HepG2 (cell line): ENCODE measurements around the gene GNG7. TPM values are rescaled to one million over a fixed set of nuclear protein-coding genes. Genes with fewer than 3 reads are reported as not detected.
A peak's percentile ranks its signal among the peaks of the same experiment; 100 is the strongest.

Experiments
- AKAP8 ChIP-seq: sonication (generic); formaldehyde crosslinking; IDR thresholded peaks from 2 replicates; pipeline ENCODE4 v1.5.1; 2020; ENCODE audit warnings: mild to moderate bottlenecking, missing genetic modification reagents
- ATF6 ChIP-seq: sonication (generic); formaldehyde crosslinking; conservative IDR thresholded peaks from 2 replicates; pipeline ENCODE4 v1.4.0; 2020; ENCODE audit warnings: missing genetic modification reagents
- DNMT3B ChIP-seq: conservative IDR thresholded peaks from 2 replicates; pipeline ENCODE4 v1.6.1; 2016; ENCODE audit warnings: missing biosample characterization, control low read depth
- ESRRA ChIP-seq: sonication (generic); formaldehyde crosslinking; IDR thresholded peaks from 2 replicates; pipeline ENCODE4 v1.5.1; 2020; ENCODE audit warnings: mild to moderate bottlenecking, low read depth, missing genetic modification reagents
- FOXO4 ChIP-seq: sonication (generic); formaldehyde crosslinking; conservative IDR thresholded peaks from 2 replicates; pipeline ENCODE4 v1.8.1; 2023; ENCODE audit warnings: missing genetic modification reagents
- HHEX ChIP-seq: IDR thresholded peaks from 2 replicates; pipeline ENCODE4 v1.6.1; 2016; ENCODE audit warnings: control low read depth
- HINFP ChIP-seq: sonication (generic); formaldehyde crosslinking; IDR thresholded peaks from 2 replicates; pipeline ENCODE4 v1.4.0; 2020; ENCODE audit warnings: low read depth, mild to moderate bottlenecking, missing genetic modification reagents
- HIVEP1 ChIP-seq: sonication (generic); formaldehyde crosslinking; IDR thresholded peaks from 2 replicates; pipeline ENCODE4 v1.4.0; 2020; ENCODE audit warnings: mild to moderate bottlenecking, missing genetic modification reagents
- HOXD1 ChIP-seq: sonication (generic); formaldehyde crosslinking; IDR thresholded peaks from 2 replicates; pipeline ENCODE4 v1.5.0; 2020; ENCODE audit warnings: missing genetic modification reagents
- JUN ChIP-seq: sonication (generic); formaldehyde crosslinking; IDR thresholded peaks from 2 replicates; pipeline ENCODE4 v1.4.0; 2020; ENCODE audit warnings: mild to moderate bottlenecking, missing genetic modification reagents
- MAFK ChIP-seq, 2 experiments: IDR thresholded peaks in 1 of 2; conservative IDR thresholded peaks in 1 of 2; 2 replicates each; pipeline ENCODE4 v1.6.1; 2011; ENCODE audit warnings: improper control_type of control experiment in 2 of 2, low read length in 2 of 2
- MAZ ChIP-seq, 2 experiments: sonication (generic) in 1 of 2; formaldehyde crosslinking in 1 of 2; IDR thresholded peaks; 2 replicates each; pipeline versions ENCODE4 v1.5.0 to v1.6.1; 2012 to 2020; ENCODE audit warnings: low read depth in 2 of 2, mild to moderate bottlenecking in 2 of 2, borderline replicate concordance in 1 of 2, improper control_type of control experiment in 1 of 2, low read length in 1 of 2, missing genetic modification reagents in 1 of 2, moderate library complexity in 1 of 2
- MIER3 ChIP-seq: IDR thresholded peaks from 2 replicates; pipeline ENCODE4 v1.6.1; 2016; ENCODE audit warnings: missing compliant biosample characterization, borderline replicate concordance
- SIX4 ChIP-seq: sonication (generic); formaldehyde crosslinking; IDR thresholded peaks from 2 replicates; pipeline ENCODE4 v1.4.0; 2020; ENCODE audit warnings: missing genetic modification reagents
- SNAI1 ChIP-seq: sonication (generic); formaldehyde crosslinking; IDR thresholded peaks from 2 replicates; pipeline ENCODE4 v1.5.0; 2020; ENCODE audit warnings: mild to moderate bottlenecking, missing genetic modification reagents, borderline replicate concordance
- SOX13 ChIP-seq, 3 experiments: fragments of 450-650 bp in 1 of 3; sonication (generic) in 1 of 3; formaldehyde crosslinking in 1 of 3; IDR thresholded peaks in 2 of 3; conservative IDR thresholded peaks in 1 of 3; 2 replicates each; pipeline versions ENCODE4 v1.5.0 to v1.6.1; 2016 to 2020; ENCODE audit warnings: antibody characterized with exemption in 1 of 3, mild to moderate bottlenecking in 1 of 3, missing compliant biosample characterization in 1 of 3, missing genetic modification reagents in 1 of 3, moderate library complexity in 1 of 3
- SP5 ChIP-seq: IDR thresholded peaks from 2 replicates; pipeline ENCODE4 v1.6.1; 2016; ENCODE audit warnings: low read depth, borderline replicate concordance
- ZFP36L1 ChIP-seq: sonication (generic); formaldehyde crosslinking; IDR thresholded peaks from 2 replicates; pipeline ENCODE4 v1.8.0; 2022; ENCODE audit warnings: mild to moderate bottlenecking, missing genetic modification reagents, moderate library complexity
- ZFP82 ChIP-seq: sonication (generic); formaldehyde crosslinking; IDR thresholded peaks from 2 replicates; pipeline ENCODE4 v1.5.1; 2020; ENCODE audit warnings: mild to moderate bottlenecking, missing genetic modification reagents, borderline replicate concordance
- ZNF235 ChIP-seq: sonication (generic); formaldehyde crosslinking; IDR thresholded peaks from 2 replicates; pipeline ENCODE4 v1.8.1; 2023; ENCODE audit warnings: mild to moderate bottlenecking, missing genetic modification reagents, borderline replicate concordance
- ZNF264 ChIP-seq: sonication (generic); formaldehyde crosslinking; IDR thresholded peaks from 2 replicates; pipeline ENCODE4 v1.4.0; 2020; ENCODE audit warnings: missing genetic modification reagents
- ZNF367 ChIP-seq: sonication (generic); formaldehyde crosslinking; IDR thresholded peaks from 2 replicates; pipeline ENCODE4 v1.4.0; 2020; ENCODE audit warnings: missing genetic modification reagents, borderline replicate concordance
- ZNF547 ChIP-seq: sonication (generic); formaldehyde crosslinking; IDR thresholded peaks from 2 replicates; pipeline ENCODE4 v1.5.1; 2020; ENCODE audit warnings: mild to moderate bottlenecking, missing genetic modification reagents
- ZNF550 ChIP-seq: sonication (generic); formaldehyde crosslinking; IDR thresholded peaks from 2 replicates; pipeline ENCODE4 v1.4.0; 2020; ENCODE audit warnings: mild to moderate bottlenecking, missing genetic modification reagents, borderline replicate concordance
- ZSCAN5A ChIP-seq: sonication (generic); formaldehyde crosslinking; IDR thresholded peaks from 2 replicates; pipeline ENCODE4 v1.8.0; 2022; ENCODE audit warnings: mild to moderate bottlenecking, missing genetic modification reagents, borderline replicate concordance
- polyA plus RNA-seq, 8 experiments: library from polyadenylated mRNA; depleted of rRNA in 3 of 8; stranded (reverse) in 7 of 8; unstranded in 1 of 8; fragments of >200 nt; fragmentation: Illumina TruSeq in 4 of 8; extraction: Trizol in 4 of 8; gene quantifications; 2 replicates each; pipeline versions ENCODE4 v1.2.1 to v1.2.3, GENCODE V29; 2011 to 2016; ENCODE audit warnings: low read depth in 4 of 8, missing spikeins in 1 of 8, mixed read lengths in 1 of 8; ENCODE audit not compliant: insufficient read depth in 1 of 8
- total RNA-seq, 5 experiments: library from RNA; depleted of rRNA; stranded (reverse); fragments of >200 nt; fragmentation: Illumina TruSeq; extraction: Trizol; gene quantifications; 2 replicates each; pipeline ENCODE4 v1.2.3, GENCODE V29; 2016; ENCODE audit warnings: low read depth in 1 of 5

GNG7 gene
- total and polyA plus RNA-seq, 2 of the 13 experiments (the other 11 are each of a cell fraction or from before 2014, with no cell fraction given), result 1.4 to 3.3 TPM

- TF ChIP-seq ATF6 (CRISPR knock-in tag) (no peak), ESRRA (CRISPR knock-in tag) (no peak), AKAP8 (no peak), ZSCAN5A (no peak), HIVEP1 (CRISPR knock-in tag) (no peak), MAFK (conservative IDR thresholded peaks at IDR 0.05 in 1 of 2, IDR thresholded peaks at IDR 0.05 in 1 of 2; ENCODE audit: low read length in 2 of 2) (no peak), ZNF367 (CRISPR knock-in tag) (no peak), HINFP (no peak), SIX4 (CRISPR knock-in tag) (no peak), MIER3 (CRISPR knock-in tag) (no peak), ZNF547 (CRISPR knock-in tag) (0 out of 2 replicates have a peak, but pooled peaks have one; percentile 53), ZNF550 (CRISPR knock-in tag) (no peak), ZFP82 (CRISPR knock-in tag) (no peak), ZFP36L1 (CRISPR knock-in tag) (no peak), DNMT3B (no peak), JUN (CRISPR knock-in tag) (no peak), HHEX (CRISPR knock-in tag) (no peak), MAZ (IDR thresholded peaks at IDR 0.05; ENCODE audit: borderline replicate concordance, low read depth, low read length) (no peak), MAZ (CRISPR knock-in tag; IDR thresholded peaks at IDR 0.05; ENCODE audit: low read depth) (no peak), FOXO4 (CRISPR knock-in tag) (no peak), HOXD1 (CRISPR knock-in tag) (no peak), SOX13 (IDR thresholded peaks at IDR 0.05) (no peak), SOX13 (CRISPR knock-in tag; conservative IDR thresholded peaks at IDR 0.05 in 1 of 2, IDR thresholded peaks at IDR 0.05 in 1 of 2) (no peak), ZNF264 (CRISPR knock-in tag) (no peak), SNAI1 (CRISPR knock-in tag) (no peak), ZNF235 (CRISPR knock-in tag) (no peak), SP5 (CRISPR knock-in tag) (0 out of 2 replicates have a peak, but pooled peaks have one; percentile 24)
These were observed 54.0 kb downstream of the GNG7 start (continued) for GRCh38 chr19:2648528-2648937.
